GM20000 (cell line): Measurements from ENCODE around the gene BAD.
"Not testable (repeated sequence)": the region's sequence is repeated elsewhere in the genome, so short reads cannot be mapped to it uniquely, and the experiment has no call there.

Experiments
- DNase-seq: peaks from one replicate; pipeline ENCODE4 v3.0.0; 2012; ENCODE audit warnings: low spot score
- TF ChIP-seq, protein P1 (sequence below): IDR thresholded peaks from 2 replicates; pipeline ENCODE4 v1.5.1; 2012; ENCODE audit warnings: mild to moderate bottlenecking, control low read depth; ENCODE audit errors: extremely low read depth, missing control alignments

The BAD gene

DNA sequence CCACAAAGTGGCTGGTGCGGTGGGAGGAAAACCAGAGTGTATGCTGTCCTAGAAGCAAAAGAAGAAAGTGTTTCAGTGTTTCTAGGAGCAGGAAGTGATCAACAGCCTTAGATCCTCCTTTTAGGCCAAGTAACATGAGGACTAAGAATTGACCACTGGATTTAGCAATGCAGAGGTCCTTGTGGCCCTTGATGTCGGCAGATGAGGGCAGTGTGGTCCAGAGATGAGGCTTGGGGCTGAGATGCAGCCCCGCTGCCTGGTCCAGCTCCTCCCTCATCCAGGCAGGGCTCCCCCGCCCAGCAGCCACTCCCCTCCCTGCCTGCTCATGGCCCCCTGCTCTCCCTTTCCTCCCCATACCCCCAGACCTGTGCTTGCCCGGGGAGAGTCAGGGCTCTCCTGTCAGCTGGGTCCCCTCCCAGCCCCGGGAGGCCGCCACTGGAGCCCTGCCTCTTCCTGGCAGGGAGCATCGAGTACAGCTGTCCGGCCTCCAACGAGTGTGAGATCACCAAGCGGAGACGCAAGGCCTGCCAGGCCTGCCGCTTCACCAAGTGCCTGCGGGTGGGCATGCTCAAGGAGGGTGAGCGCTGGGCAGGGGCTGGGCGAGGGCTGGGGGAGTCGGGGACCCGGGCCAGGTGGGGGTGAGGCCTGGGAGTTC is 29.2 kb upstream of the BAD start:
- no peak for DNase-seq
- TF ChIP-seq, protein P1, sequence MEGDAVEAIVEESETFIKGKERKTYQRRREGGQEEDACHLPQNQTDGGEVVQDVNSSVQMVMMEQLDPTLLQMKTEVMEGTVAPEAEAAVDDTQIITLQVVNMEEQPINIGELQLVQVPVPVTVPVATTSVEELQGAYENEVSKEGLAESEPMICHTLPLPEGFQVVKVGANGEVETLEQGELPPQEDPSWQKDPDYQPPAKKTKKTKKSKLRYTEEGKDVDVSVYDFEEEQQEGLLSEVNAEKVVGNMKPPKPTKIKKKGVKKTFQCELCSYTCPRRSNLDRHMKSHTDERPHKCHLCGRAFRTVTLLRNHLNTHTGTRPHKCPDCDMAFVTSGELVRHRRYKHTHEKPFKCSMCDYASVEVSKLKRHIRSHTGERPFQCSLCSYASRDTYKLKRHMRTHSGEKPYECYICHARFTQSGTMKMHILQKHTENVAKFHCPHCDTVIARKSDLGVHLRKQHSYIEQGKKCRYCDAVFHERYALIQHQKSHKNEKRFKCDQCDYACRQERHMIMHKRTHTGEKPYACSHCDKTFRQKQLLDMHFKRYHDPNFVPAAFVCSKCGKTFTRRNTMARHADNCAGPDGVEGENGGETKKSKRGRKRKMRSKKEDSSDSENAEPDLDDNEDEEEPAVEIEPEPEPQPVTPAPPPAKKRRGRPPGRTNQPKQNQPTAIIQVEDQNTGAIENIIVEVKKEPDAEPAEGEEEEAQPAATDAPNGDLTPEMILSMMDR = no peak

GRCh38 chr11:64312947-64313346 is 28.5 kb upstream of the BAD start:
- DNase-seq = no peak
- TF ChIP-seq, protein P1 = no peak

DNA sequence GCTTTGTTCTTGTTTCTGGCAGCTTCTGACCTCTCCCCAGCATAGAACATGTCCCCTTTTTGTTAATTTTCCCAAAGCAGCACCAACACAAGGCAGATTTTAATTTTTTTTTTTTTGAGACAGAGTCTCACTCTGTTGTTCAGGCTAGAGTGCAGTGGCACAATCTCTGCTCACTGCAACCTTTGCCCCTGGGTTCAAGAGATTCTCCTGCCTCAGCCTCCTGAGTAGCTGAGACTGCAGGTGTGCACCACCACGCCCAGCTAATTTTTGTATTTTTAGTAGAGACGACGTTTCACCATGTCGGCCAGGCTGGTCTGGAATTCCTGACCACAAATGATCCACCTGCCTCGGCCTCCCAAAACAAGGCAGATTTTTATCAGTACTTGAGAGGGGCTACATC is 23.3 kb upstream of the BAD start:
- DNase-seq = not testable (repeated sequence)

DNA sequence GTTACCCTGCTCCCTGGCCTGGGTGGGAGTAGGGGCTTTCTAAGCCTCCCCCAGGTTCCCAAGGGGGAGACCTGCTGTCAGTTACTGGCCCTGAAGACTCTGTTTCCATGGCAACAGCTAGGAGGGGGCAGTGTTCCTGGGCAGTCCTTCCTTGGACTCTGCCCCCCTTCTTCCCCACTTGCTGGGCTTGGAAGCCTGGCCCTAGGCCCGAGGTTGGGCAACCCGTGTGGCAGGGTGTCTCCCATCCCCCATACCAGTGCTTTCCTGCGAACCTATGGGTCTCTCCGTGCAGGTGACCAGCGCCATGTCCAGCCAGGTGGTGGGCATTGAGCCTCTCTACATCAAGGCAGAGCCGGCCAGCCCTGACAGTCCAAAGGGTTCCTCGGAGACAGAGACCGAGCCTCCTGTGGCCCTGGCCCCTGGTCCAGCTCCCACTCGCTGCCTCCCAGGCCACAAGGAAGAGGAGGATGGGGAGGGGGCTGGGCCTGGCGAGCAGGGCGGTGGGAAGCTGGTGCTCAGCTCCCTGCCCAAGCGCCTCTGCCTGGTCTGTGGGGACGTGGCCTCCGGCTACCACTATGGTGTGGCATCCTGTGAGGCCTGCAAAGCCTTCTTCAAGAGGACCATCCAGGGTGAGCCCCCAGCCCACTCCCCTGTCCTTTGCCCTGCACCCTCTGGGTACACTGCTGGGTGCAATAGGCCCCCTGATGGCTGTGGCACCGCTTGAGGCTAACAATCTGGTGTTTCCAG is 22.6 kb upstream of the BAD start:
- no peak for DNase-seq
- TF ChIP-seq, protein P1 = no peak

GRCh38 chr11:64306563-64306875 is 22.1 kb upstream of the BAD start:
- no peak for DNase-seq
- TF ChIP-seq, protein P1 = no peak

DNA sequence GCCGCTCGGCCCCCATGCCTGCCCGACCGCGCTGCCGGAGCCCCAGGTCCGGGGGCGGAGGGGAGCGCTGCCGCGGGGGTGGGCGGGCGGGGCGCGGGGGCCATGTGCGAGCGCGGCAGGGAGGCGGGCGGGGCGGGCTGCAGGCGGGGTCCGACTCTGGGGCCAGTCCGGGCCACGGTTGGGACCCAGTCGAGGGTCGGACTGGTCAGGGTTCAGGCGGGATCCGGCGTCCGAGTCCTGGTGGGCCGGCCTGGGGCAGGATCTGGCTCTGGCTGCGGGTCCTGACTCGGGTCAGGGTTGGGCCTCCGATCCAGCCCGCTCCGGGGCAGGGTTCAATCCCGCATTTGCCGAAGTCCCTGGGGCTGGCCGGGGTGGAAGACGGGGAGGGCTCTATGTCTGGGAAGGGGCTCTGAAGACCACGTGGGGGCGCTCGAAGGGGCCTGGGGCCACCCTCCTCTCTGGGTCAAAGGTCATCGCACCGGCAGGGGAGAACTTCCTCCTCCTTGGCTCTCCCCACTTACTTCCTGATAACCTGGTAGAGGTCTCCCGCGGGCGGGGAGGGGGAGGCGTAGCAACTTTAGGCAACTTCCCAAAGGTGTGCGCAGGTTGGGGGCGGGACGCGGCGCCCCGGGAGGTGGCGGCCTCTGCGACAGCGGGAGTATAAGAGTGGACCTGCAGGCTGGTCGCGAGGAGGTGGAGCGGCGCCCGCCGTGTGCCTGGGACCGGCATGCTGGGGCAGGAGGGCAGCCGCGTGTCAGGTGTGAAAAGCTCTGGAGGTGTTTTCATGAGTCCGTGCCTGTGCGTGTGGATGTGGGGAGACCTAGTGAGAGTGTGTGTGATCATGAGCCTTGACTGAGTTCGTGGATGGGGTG is 21.5 kb upstream of the BAD start:
- DNase-seq = peak; percentile 69
- TF ChIP-seq, protein P1 = peak; percentile 30

DNA sequence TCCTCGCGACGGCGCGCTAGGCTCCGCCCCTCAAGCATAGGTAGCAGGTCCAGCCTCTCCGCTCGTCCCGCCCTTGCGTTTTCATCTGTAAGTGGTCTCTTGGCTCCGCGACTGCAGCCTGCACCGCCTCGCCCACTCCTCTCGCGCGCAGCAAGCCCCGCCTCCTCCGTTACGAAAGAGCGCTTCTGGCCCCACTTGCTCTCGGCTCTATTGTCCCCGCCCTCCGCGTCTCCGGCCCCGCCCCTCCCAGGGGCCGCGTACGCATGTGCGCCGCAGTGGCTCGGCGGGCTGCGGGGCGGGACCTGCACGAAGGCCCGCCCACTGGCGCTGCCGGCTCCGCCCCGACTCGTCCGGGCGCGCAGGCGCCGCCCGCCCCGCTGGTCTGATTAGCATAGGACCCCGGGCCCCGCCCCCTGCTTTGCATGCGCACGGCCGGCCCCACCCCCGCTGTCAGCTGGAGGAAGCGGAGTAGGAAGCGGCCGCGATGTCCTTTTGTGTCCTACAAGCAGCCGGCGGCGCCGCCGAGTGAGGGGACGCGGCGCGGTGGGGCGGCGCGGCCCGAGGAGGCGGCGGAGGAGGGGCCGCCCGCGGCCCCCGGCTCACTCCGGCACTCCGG is 20.7 kb upstream of the BAD start, which contains the start of gene ESRRA:
Gene ESRRA (plus strand): TSS at position 450 of the 616 bp plus-strand sequence. CDS start 1,656 bp downstream, outside the sequence.
- TF ChIP-seq, protein P1 = no peak
- peak; percentile 100 for DNase-seq
